ENCODE measurements around the gene ZNF410.
"Not testable (repeated sequence)": the region's sequence is repeated elsewhere in the genome, so short reads cannot be mapped to it uniquely, and the experiment has no call there.

The ZNF410 gene

DNA sequence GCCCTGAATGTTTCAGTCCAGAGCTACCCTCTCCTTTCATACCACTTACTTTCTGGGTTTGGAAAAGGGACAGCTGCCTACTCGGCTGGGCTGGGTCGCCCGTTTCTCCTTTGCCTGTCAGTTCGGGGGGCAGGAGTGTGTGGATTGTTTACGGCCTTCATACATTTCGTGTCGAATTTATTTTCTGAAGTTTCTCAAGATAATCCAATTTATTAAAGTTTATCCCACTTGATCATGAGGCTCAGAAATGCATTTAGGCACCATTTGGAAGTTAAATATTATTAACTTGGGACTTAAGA is 608 bp downstream of the ZNF410 start:
- no peak for DNase-seq (ENCODE audit: low read depth)

DNA sequence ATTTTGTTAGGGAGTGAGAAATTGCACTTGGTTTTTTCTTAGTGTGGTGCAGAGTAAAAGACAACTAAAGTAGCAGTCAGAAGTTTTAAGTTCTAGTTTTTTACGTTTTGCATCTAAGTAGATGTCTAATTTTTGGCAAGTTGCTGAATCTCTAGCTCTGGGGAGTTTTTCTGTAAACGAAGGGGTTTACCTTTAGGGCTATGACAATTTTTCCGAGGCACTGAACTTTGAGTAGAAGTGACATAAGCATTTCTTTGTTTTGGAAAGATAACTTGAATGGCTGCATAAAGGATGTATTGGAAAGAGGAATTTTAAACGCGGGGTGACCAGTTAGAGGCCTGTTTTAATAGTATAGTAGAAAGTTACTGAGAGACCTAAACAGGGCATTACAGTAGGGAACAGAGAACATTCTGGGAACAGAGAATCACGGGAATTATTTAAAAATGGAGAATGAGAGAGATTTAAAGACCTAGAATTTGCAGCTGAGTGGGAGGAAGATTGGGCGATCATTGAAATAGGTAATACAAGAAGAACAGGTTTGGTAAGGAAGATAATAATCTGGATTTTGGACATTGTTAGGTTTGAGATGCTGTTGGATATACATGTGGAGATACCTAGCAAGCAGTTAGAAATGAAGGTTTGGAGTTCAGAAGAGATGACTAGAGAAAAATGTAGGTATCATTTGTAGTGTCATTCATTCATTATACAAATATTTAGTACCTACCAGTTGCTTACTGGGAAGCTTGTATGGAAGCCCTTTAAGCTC is 1.2 kb downstream of the ZNF410 start:
- no peak for DNase-seq (ENCODE audit: low read depth)

DNA sequence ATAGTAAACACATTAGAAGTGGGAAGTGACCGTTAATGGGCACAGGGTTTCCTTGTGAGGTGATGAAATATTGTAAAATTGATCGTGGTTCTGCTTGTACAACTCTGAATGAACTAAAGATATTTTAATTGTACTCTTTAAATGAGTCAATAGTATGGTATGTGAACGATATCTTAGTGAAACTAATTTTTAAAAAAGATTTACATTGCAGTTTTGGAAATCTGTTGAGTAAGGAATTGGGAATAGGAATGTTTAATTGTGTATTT is 1.7 kb downstream of the ZNF410 start:
- DNase-seq (ENCODE audit: low read depth): peak; percentile 61

DNA sequence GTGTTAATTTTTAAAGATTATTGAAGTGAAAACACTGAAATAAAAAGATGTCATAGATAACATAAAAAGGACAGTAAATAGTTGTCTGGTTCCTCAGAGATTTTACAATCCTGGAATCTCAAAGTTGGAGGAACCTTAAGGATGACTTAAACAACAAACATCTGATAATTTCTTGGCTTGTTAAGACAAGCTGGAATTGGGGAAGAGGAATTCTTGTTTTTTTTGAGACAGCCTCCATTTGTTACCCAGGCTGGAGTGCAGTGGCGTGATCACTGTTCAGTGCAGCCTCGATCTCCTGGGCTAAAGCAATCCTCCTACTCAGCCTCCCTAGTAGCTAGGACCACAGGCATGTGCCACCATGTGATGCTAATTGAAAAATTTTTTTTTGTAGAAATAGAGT is 2.3 kb downstream of the ZNF410 start:
- peak; percentile 88 for DNase-seq (ENCODE audit: low read depth)

DNA sequence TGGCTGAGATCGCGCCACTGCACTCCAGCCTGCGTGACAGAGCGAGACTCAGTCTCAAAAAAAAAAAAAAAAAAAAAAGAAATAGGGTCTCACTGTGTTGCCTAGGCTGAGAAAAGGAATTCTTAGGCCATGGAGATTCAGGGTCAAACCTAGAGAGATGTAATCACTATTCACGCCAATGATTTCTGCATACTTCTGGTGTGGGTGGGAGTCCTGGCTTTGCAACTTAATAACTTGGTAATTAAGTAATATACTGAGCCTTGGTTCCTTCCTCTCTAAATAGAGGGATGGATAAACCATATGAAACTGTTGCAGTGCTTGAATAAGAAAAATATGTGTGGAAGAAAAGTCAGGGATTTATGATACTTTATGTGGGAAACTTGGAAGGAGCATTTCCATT is 2.7 kb downstream of the ZNF410 start:
- peak; percentile 52 for DNase-seq (ENCODE audit: low read depth)

DNA sequence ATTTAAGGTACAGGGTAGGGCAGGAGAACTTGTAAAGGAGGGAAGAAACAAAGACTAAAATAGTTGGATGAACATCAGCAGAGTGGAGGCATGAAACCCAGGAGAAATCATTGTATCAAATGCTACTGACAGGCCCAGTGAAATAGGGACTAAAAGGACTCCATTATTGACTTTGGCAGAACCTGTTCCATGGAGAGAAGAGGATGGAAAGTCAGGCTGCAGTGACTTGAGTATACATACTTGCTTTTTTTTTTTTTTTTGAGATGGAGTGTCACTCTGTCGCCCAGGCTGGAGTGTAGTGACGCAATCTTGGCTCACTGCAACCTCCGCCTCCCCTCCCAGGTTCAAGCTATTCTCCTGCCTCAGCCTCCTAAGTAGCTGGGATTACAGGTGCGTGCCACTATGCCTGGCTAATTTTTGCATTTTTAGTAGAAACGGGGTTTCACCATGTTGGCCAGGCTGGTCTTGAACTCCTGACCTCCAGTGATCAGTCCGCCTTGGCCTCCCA is 7.6 kb downstream of the ZNF410 start:
- DNase-seq (ENCODE audit: low read depth): not testable (repeated sequence)

DNA sequence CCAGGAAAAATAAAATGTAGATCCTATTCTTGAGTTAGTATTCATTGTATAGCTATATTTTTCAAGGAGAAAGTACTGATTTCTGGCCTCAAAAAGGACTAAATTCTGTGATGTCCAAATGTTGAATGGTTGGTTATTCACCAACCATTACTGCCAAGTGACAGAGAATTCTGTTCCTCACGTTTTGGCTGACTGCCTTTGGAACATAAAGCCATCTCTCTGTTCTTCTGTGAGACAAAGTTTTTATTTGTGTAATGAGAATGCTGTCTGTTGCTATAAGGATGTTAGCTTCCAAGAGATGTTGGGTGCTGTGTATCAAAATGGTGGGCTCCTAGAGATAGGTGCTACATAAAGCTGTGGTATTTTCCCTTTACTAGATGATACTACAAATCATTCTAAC is 9.3 kb downstream of the ZNF410 start:
- DNase-seq (ENCODE audit: low read depth): no peak

DNA sequence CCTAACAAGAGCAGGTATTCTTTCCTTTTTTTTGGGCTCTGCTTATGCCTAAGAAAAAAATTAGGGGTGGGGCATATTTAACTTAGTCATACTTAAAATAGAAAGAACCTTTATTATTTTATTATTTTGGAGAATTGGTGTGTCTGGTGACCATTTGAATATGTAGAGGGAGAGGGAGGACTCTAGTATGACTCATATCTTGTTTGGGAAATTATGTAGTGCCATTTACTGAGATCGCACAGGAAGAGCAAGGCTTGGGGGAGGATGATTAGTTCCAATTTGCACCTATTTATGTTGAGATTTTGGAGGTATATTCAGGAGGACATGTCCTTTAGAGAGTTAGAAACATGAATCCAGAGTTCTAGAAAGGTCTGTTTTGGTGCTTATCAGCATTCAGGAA is 9.9 kb downstream of the ZNF410 start:
- peak; percentile 37 for DNase-seq (ENCODE audit: low read depth)

DNA sequence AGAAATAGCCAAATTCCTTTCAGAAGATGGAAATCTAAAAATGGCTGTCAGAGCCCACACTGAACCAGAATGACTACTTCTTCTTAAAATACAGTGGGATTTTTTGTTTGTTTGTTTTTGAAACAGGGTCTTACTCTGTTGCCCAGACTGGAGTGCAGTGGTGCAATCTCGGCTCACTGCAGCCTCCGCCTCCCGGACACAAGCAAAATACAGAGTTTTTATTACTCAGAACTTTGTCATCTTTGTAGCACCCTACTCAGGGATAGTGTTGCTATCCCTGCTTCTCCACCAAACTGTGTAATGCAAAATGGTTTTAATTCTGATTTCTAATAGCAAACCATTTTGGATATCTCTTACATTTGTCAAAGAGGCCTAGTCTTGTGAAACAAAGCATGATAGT is 16.4 kb downstream of the ZNF410 start:
- DNase-seq (ENCODE audit: low read depth): peak; percentile 50

DNA sequence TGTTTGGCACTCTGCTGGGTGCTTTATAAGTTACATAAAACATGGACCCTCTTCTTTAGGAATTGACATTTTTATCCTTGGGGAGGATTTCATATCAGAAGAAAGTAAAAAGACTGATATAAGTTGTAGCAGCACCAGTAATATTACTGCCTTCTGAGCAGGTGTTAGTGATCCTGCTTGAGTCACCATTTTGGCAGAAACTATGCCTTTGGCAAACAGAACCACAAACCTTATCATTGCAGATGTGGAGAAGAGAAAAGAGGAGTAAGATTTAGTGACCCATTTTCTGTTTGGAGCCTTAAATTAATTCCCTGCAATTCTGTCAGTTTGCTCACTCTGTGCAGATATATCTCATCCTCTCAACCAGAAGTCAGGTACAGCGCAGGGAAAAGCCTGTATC is 23.0 kb downstream of the ZNF410 start:
- DNase-seq (ENCODE audit: low read depth): no peak

DNA sequence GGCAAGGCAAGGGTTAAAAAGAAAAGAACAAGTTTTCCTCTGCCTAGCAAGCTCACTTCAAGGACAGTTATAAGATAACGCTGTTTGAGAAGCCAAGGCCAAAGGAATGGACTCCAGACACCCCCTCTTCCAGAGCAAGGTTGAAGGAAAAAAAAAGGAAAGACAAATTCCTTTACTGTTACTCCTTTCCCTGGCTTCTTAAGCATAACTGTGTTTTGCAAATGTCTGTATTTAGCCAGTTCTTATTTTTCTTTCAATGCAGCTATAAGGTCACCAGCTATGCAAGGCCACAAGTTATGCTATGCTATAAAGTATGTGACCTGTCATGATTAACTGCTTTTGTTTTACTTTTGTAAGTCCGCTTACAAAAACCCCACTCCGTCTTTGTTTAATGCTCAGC is 26.6 kb downstream of the ZNF410 start:
- DNase-seq (ENCODE audit: low read depth): peak; percentile 22

DNA sequence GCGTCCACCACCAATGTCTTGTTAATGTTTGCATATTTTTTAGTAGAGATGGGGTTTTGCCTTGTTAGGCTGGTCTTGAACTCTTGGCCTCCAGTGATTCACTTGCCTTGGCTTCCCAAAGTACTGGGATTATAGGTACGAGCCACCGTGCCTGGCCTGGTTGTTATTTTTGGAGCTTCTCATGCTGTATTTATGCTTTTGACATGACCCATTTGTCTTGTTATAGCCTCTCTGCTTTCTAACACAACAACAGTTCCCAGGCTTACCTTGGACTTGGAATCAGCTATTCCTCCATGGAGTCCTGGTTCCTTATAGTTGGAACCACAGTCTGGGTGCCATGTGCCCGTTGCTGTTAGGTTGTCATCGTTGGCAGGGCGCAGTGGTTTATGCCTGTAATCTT is 29.7 kb downstream of the ZNF410 start:
- no peak for DNase-seq (ENCODE audit: low read depth)

DNA sequence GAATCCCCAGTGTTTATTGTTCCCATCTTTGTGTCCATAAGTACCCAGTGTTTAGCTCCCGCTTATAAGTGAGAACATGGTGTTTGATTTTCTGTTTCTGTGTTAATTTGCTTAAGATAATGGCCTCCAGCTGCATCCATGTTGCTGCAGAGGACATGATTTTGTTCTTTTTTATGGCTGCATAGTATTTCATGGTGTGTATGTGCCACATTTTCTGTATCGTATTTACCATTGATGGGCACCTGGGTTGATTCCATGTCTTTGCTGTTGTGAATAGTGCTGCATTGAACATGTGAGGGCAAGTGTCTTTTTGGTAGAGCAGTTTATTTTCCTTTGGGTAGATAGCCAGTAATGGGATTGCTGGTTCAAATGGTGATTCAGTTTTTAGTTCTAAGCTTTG is 32.8 kb downstream of the ZNF410 start:
- DNase-seq (ENCODE audit: low read depth): not testable (repeated sequence)

DNA sequence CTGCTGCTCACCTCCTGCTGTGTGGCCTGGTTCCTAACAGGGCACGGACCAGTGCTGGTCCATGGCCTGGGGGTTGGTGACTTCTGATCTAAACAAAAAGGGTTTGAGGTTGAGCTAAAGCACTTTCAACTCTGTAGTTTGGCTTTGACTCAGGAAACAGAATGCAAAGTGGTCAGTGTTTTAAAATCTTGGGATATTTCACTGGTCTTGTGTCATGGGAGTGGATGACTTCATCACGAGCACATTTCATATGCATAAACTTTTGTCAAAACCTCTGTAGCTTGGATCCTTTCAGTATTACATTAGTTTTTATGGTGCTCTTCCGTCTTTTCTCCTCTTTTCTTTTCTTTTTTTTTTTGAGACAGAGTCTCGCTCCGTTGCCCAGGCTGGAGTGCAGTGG is 37.7 kb downstream of the ZNF410 start:
- no peak for DNase-seq (ENCODE audit: low read depth)

DNA sequence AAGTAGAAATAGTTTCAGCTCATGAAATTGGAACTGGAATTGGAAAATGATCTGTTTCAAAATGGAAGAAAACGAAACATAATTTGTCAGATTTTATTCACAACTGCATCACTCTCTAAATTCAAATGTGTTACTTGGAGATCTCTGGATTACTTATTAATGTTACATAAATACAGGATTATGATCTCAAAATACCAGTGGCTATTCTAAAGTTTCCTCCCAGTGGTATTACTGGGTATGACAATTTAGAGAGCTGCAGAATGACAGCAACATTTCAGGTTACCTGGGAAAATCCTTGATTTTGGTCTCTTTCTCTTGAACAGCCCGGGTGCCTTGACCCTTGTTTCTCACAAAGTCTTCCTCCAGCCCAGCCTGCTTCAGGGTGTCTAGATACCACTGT is 49.0 kb downstream of the ZNF410 start:
- DNase-seq (ENCODE audit: low read depth): peak; percentile 9

DNA sequence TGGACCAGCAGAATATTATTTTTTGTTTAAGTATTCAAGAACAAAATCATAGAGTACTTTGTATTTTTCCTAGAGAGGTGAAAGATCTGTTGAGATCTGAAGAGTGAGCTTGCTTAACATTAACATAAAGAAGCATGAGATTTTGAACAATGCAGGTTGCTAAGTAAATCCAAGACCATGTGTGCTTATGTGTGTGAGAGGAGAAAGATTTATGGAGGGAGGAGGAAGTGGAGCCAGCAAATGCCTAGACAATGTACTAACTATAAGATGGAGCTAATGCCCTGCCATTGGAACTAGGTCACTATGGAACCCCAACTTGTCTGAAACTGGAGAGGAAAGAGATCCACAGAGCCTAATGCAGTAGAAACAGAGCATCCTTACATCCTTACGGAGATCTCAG is 49.9 kb downstream of the ZNF410 start:
- no peak for DNase-seq (ENCODE audit: low read depth)

DNA sequence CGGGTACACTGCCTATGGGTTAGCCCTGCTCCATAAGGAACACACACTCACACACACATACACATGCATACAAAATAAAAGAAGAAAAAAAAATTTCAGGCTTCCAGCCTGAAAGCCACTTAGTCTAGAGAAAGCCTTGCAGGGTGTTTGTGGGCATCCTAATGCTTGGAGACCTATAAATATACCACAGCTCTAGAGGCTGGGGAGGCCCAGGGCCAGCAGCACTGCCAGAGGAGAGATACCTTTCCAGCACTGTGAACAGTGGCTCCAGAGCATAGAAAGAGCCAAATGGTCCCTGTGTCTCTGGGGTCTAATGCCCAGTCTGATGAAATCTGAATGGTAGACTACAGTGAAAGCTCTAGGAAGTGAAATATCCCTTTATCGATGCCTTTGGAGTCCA is 50.4 kb downstream of the ZNF410 start:
- DNase-seq (ENCODE audit: low read depth): no peak

DNA sequence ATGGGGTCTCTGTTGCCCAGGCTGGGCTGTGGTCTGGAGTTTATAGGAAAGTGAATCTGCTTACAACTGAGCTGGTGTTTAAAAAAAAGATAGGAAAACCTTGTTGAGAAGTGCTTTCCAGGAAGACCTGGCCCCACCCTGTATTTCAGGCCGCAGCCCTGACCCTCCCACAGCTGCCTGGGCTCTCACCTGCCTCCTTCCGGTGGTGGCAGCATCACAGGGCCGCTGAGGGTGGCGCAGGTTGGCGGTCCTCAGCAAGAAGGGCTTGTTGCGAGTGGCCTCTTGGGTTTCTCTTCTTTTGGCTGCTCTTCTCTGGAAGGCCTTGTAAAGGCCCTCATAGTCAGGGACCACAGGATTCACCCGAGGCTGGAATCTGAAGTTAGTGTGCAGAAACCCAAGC is 55.5 kb downstream of the ZNF410 start:
- no peak for DNase-seq (ENCODE audit: low read depth)

DNA sequence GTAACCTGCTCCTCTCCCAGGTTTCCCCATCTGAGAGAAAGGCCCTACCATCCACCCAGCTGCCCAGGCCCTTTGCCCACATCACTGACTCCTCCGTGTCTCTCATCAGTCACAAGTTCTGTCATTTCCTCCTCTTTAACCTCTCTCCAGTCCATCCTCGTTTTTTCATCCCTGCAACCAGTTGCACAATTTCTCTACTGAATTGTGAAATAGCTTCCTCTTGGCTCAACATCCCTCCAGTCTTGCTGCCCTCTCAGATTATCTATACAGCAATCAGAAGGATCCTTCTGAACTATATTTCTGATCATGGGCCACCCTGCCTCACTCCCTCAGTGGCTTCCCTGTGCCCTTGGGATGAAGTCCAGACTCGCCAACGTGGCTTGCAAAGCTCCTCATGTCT is 56.4 kb downstream of the ZNF410 start:
- peak; percentile 81 for DNase-seq (ENCODE audit: low read depth)

DNA sequence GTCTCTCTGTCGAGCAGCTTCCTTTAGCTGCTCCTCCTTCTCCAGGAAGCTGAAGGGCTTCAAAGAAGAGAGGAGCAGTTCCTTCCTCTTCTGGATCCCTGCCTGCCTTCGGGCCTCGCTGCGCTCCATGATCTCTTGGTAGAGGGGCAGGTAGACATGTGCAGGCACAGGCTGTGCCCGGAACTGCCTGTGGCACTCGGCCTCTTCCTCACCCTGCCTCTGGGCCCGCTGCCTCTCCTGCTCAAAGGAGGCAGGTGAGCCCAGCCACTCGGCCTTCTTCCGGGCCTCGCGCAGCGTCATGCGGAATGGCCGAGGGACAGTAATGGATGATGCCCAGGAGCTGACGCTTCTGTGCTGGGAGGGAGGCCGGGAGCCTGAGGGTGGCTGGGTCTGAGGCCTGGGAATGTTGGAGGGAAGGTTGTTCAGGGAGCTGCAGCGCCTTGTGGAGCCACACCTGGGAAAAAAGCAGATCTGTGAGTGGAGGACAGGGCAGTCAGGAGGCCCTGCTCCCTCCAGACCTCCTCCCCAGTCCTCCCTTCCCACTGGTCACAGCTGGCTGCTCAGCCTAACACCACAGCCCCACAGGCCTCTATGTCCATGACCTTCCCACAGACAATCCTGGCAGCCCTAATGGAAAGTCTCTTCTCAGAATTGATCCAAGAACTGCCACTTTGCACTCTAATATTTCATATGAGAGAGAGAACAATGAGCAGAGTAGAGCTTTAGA is 57.9 kb downstream of the ZNF410 start:
- DNase-seq (ENCODE audit: low read depth): no peak

DNA sequence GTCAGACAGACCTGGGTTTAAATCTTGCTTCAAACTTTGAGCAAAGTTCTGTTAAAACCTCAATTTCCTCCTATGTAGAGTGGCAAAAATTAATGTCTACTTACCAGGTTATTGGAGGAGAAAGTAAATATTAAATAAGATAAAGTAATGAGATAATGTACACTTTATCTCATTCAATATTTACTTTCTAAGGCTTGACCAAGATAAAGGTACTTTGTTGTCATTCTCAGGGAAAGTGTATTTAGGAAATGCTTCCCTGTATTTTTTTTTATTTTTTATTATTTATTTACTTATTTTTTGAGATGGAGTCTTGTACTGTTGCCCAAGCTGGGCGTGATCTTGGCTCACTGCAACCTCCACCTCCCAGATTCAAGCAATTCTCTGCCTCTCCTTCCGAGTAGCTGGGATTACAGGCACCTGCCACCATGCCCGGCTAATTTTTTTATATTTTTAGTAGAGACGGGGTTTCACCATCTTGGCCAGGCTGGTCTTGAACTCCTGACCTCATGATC is 58.6 kb downstream of the ZNF410 start:
- DNase-seq (ENCODE audit: low read depth): no peak

DNA sequence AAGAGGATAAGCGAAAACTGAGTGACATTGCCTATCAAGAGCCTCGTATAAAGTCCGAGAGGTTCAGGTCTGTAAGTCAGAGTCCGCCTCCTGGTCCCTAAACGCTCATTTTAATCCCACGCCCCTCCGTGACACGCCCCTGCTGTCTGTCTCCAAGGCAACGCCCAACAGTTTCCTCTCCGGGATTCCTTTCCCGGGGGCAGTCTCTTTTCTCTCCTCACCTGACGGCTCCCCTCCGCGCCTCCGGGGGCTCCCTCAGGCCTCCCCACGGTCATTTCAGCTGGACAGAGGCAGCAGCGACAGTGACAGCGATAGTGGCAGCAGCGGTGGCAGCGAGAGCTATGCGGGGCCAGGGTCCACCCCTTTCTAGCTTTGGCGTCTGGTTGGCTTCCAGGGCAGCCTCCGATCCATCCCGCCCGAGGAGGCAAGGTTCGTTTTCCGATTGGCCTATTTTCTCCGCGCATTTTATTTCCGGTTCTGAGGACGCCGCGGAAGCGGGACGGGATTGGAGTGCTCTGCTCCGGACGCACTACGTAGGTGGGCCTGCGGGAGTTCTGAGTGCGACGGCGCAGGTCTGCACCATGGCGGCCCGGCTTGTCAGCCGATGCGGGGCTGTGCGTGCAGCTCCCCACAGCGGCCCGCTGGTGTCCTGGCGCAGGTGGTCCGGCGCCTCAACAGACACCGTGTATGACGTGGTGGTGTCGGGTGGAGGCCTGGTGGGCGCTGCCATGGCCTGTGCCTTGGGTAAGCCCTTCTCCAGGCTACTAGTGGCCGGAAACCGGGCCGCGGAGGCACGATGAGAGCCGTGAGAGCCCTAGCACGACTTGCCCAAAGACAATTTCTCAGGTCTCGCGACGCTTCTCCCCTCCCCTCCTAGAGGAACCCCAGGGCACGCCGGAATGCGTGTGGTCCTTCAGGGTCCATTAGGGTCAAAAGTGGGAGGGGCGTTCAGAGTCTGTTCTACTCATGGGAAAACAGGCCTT is 63.4 kb downstream of the ZNF410 start, which contains the start of the genes COQ6 and FAM161B:
Gene COQ6 (plus strand): TSS at position 551 of the 983 bp plus-strand sequence. CDS start 31 bp downstream, at position 582.
Gene FAM161B (minus strand): TSS at position 343 of the 983 bp plus-strand sequence. CDS start 68 bp downstream, at position 275.
- DNase-seq (ENCODE audit: low read depth): peak; percentile 98
